Endothelial cell of umbilical vein (primary cell): ENCODE results near the gene LSM14B. TPM values are rescaled to one million over a fixed set of nuclear protein-coding genes. Genes with fewer than 3 reads are reported as not detected.

Experiments
- BruUV-seq: library from RNA; stranded (reverse); fragments of 400-500 nt; replicated peaks from 2 replicates; lab custom pipeline; 2021; lab: Mats Ljungman, UMichigan
- CTCF ChIA-PET: fragments of 300-600, 350-600 bp; sonication (Branson Sonifier 250); formaldehyde crosslinking; loops from one replicate; lab custom pipeline; 2021; ENCODE audit warnings: antibody characterized with exemption, inconsistent platforms; lab: Charles Lee
- POLR2A ChIA-PET: fragments of 300-600, 350-600 bp; sonication (Branson Sonifier 250); formaldehyde crosslinking; loops from one replicate; lab custom pipeline; 2021; ENCODE audit warnings: antibody characterized with exemption, inconsistent platforms; lab: Charles Lee
- DNase-seq: peaks from one replicate; pipeline ENCODE4 v3.0.0-alpha.2; 2011; ENCODE audit warnings: low read depth, low spot score
- FAIRE-seq: peaks from 2 replicates; lab custom pipeline; 2011; peaks lifted over from hg19 to GRCh38; lab: Jason Lieb, UNC
- H2AFZ ChIP-seq: 2 replicates; pipeline ENCODE4 v1.6.0; 2012; ENCODE audit warnings: low read depth, low read length, control low read depth, inconsistent platforms
- H3K27ac ChIP-seq: 2 replicates; pipeline ENCODE4 v1.5.1; 2011; ENCODE audit warnings: low read depth, mild to moderate bottlenecking, control low read depth, low read length, moderate library complexity; ENCODE audit not compliant: insufficient read depth
- H3K27me3 ChIP-seq, 2 experiments: 2 replicates each; pipeline versions ENCODE4 v1.6.0 to v1.6.1; 2011; ENCODE audit warnings: low read length in 2 of 2, mixed read lengths in 1 of 2; ENCODE audit not compliant: control insufficient read depth in 2 of 2, insufficient read depth in 2 of 2
- H3K36me3 ChIP-seq, 2 experiments: 2 replicates in 1 of 2; 3 replicates in 1 of 2; pipeline ENCODE4 v1.5.1; 2011; ENCODE audit warnings: low read length in 2 of 2, mild to moderate bottlenecking in 1 of 2, moderate library complexity in 1 of 2; ENCODE audit not compliant: control insufficient read depth in 2 of 2, insufficient read depth in 2 of 2; ENCODE audit errors: extremely low read depth in 1 of 2
- H3K4me1 ChIP-seq: 3 replicates; pipeline ENCODE4 v1.5.1; 2011; ENCODE audit warnings: mild to moderate bottlenecking, low read length; ENCODE audit not compliant: control insufficient read depth, insufficient read depth; ENCODE audit errors: extremely low read depth
- H3K4me2 ChIP-seq: 2 replicates; pipeline ENCODE4 v1.6.1; 2011; ENCODE audit warnings: low read length, control low read depth, mixed read lengths; ENCODE audit not compliant: insufficient read depth
- H3K4me3 ChIP-seq, 3 experiments: fragments of 200-600 bp in 1 of 3; sonication (generic), shearing (Covaris generic) in 1 of 3; replicated peaks in 1 of 3; 2 replicates each; pipeline ENCODE4 v1.5.1; 2011 to 2016; ENCODE audit warnings: control low read depth in 3 of 3, low read length in 3 of 3, mild to moderate bottlenecking in 2 of 3, inconsistent platforms in 1 of 3, low read depth in 1 of 3, moderate library complexity in 1 of 3; ENCODE audit not compliant: insufficient read depth in 1 of 3
- H3K79me2 ChIP-seq: 2 replicates; pipeline ENCODE4 v1.6.0; 2012; ENCODE audit warnings: low read length, inconsistent platforms; ENCODE audit not compliant: control insufficient read depth, insufficient read depth
- H3K9ac ChIP-seq: replicated peaks from 2 replicates; pipeline ENCODE3; 2011; ENCODE audit warnings: low read length, control low read depth; ENCODE audit not compliant: insufficient read depth; ENCODE audit errors: extremely low read depth
- H3K9me1 ChIP-seq: replicated peaks from 3 replicates; pipeline ENCODE4 v1.6.0; 2011; ENCODE audit warnings: mild to moderate bottlenecking, low read length; ENCODE audit not compliant: control insufficient read depth, insufficient read depth; ENCODE audit errors: extremely low read depth
- H3K9me3 ChIP-seq: replicated peaks from 2 replicates; pipeline ENCODE4 v1.5.1; 2012; ENCODE audit warnings: low read length, inconsistent platforms; ENCODE audit not compliant: control insufficient read depth, insufficient read depth
- H4K20me1 ChIP-seq: replicated peaks from 2 replicates; pipeline ENCODE3; 2011; ENCODE audit warnings: mild to moderate bottlenecking, low read length; ENCODE audit not compliant: control insufficient read depth, insufficient read depth; ENCODE audit errors: extremely low read depth
- EZH2 ChIP-seq: IDR thresholded peaks from 2 replicates; pipeline ENCODE4 v1.6.1; 2012; ENCODE audit warnings: borderline replicate concordance, low read depth, mild to moderate bottlenecking, moderate library complexity, low read length, inconsistent platforms; ENCODE audit not compliant: severe bottlenecking
- FOS ChIP-seq: IDR thresholded peaks from 2 replicates; pipeline ENCODE4 v1.6.1; 2011; ENCODE audit warnings: mild to moderate bottlenecking, low read length, moderate library complexity, borderline replicate concordance; ENCODE audit not compliant: insufficient read depth
- GATA2 ChIP-seq: IDR thresholded peaks from 2 replicates; pipeline ENCODE4 v1.7.0; 2011; ENCODE audit warnings: low read depth, mild to moderate bottlenecking, moderate library complexity, mixed read lengths, low read length; ENCODE audit not compliant: insufficient read length, insufficient read depth
- JUN ChIP-seq: IDR thresholded peaks from 2 replicates; pipeline ENCODE4 v1.6.1; 2011; ENCODE audit warnings: borderline replicate concordance, low read depth; ENCODE audit not compliant: insufficient read length, insufficient read depth
- MYC ChIP-seq: IDR thresholded peaks from one replicate; pipeline ENCODE4 v1.6.1; 2011; ENCODE audit warnings: mild to moderate bottlenecking, low read depth, low read length
- POLR2A ChIP-seq: IDR thresholded peaks from 2 replicates; pipeline ENCODE4 v1.6.1; 2012; ENCODE audit warnings: low read depth, mild to moderate bottlenecking, control low read depth, low read length
- POLR2AphosphoS5 ChIP-seq: IDR thresholded peaks from 2 replicates; pipeline ENCODE4 v1.6.1; 2012; ENCODE audit warnings: low read depth, mild to moderate bottlenecking, control low read depth, low read length, moderate library complexity; ENCODE audit not compliant: insufficient read depth
- dilution Hi-C: fragments of 300-500 bp; cut with MboI; formaldehyde crosslinking; loops from one replicate; pipeline ENCODE4 v1.15.0; 2019; ENCODE audit warnings: low sequenced_read_pairs; ENCODE audit not compliant: extremely low pct_ligation_motif_present
- intact Hi-C: fragments of 100-400 bp; cut with micrococcal nuclease; formaldehyde crosslinking; loops from one replicate; pipeline ENCODE4 v1.10.0; 2022
- polyA plus RNA-seq, 4 experiments: library from polyadenylated mRNA; depleted of rRNA in 3 of 4; stranded (reverse) in 3 of 4; unstranded in 1 of 4; fragments of >200 nt; gene quantifications; 2 replicates each; pipeline versions ENCODE4 v1.2.1 to v1.2.3, GENCODE V29; 2011 to 2012; ENCODE audit warnings: missing spikeins in 1 of 4
- total RNA-seq: library from RNA; stranded (reverse); gene quantifications from 2 replicates; pipeline ENCODE4 v1.2.3, GENCODE V29; 2021
- TF ChIP-seq, protein P1 (sequence below): IDR thresholded peaks from 2 replicates; pipeline ENCODE4 v1.6.1; 2011; ENCODE audit not compliant: insufficient read depth, insufficient read length
- TF ChIP-seq, protein P2 (sequence below), 2 donors: IDR thresholded peaks; 1 replicate in 1 of 2; 2 replicates in 1 of 2; pipeline ENCODE4 v1.5.1; 2011; ENCODE audit warnings: low read length in 2 of 2, mild to moderate bottlenecking in 2 of 2, moderate library complexity in 2 of 2, control low read depth in 1 of 2, inconsistent platforms in 1 of 2, low read depth in 1 of 2; ENCODE audit not compliant: insufficient read depth in 1 of 2; ENCODE audit errors: extremely low read depth in 1 of 2

The LSM14B gene
- total and polyA plus RNA-seq, 2 donors (not counting 3 experiments of a cell fraction or from before 2014, with no cell fraction given), result 32.5 to 34.0 TPM

DNA sequence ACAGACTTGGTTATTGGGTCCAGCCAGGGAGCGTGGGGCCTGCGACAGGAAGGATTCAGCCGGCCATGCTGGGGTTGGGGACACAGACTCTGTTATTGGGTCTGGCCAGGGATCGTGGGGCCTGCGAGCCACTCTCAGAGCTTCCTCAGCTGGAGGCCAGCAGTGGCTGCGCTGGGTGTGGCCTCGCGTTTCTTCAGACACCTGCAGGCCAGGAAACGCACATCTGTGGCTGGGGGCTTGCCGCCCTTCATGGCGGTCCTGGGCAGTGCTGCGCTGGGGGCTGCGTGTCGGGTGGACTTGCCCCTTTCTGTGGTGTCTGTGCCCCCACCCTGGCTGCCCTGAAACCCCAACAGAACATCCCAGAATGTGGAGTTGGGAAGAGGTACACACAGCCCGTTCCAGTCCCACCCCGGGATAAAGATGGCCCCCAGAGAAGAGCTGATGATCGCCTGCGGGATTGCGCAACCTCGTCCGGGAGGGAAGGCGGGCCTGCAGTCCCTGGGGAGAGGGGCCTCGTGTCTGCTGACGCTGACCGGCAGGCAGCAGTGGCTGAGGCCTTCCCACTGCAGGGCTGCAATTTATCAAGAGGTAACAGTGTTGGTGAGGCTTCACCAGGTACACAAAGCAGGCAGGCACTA, 43.6 kb downstream of the LSM14B start:
- CTCF ChIA-PET, result interaction anchor here (1.1 to 1.5 kb wide), 4 partner anchors 9 to 155 kb away, joined by 3 to 6 read pairs (median 6); no protein-coding TSS in a partner anchor

More for the DNA sequence above, 43.6 kb downstream of the LSM14B start:
- BruUV-seq, result no TSS peak
- Histone ChIP-seq H3K9me1 (no peaks in the 10 kb centered on the region), H3K27me3 (no peaks in the 10 kb centered on the region), H4K20me1 (no peaks in the 10 kb centered on the region), H3K9ac (no peak overlapping the region), H3K4me1 (no peaks in the 10 kb centered on the region), H2AFZ (no peak overlapping the region), H3K9me3 (no peaks in the 10 kb centered on the region), H3K79me2 (no peaks in the 10 kb centered on the region), H3K4me3 (no peak overlapping the region), H3K27ac (no peak overlapping the region), H3K4me2 (no peak overlapping the region), H3K36me3 (peaks cover 11 to 48% of the 10 kb centered on the region in 2 experiments)
- no peak for TF ChIP-seq EZH2
- no peak for TF ChIP-seq POLR2A
- no peak for TF ChIP-seq FOS
- TF ChIP-seq, protein P1, sequence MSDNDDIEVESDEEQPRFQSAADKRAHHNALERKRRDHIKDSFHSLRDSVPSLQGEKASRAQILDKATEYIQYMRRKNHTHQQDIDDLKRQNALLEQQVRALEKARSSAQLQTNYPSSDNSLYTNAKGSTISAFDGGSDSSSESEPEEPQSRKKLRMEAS, result no peak
- TF ChIP-seq POLR2AphosphoS5, result no peak
- no peak for TF ChIP-seq GATA2
- TF ChIP-seq, protein P2, sequence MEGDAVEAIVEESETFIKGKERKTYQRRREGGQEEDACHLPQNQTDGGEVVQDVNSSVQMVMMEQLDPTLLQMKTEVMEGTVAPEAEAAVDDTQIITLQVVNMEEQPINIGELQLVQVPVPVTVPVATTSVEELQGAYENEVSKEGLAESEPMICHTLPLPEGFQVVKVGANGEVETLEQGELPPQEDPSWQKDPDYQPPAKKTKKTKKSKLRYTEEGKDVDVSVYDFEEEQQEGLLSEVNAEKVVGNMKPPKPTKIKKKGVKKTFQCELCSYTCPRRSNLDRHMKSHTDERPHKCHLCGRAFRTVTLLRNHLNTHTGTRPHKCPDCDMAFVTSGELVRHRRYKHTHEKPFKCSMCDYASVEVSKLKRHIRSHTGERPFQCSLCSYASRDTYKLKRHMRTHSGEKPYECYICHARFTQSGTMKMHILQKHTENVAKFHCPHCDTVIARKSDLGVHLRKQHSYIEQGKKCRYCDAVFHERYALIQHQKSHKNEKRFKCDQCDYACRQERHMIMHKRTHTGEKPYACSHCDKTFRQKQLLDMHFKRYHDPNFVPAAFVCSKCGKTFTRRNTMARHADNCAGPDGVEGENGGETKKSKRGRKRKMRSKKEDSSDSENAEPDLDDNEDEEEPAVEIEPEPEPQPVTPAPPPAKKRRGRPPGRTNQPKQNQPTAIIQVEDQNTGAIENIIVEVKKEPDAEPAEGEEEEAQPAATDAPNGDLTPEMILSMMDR (IDR thresholded peaks at IDR 0.05; ENCODE audit: extremely low read depth in 1 of 2, insufficient read depth in 1 of 2, low read depth in 1 of 2, low read length in 2 of 2), result no peak
- TF ChIP-seq JUN, result no peak
- TF ChIP-seq MYC, result no peak
- no peak for DNase-seq
- intact Hi-C loops, result no loop called here
- FAIRE-seq, result no peak
- POLR2A ChIA-PET, result no interaction called here
- dilution Hi-C loops, result no loop called here
